ENCODE results near the gene STK4.

DNA sequence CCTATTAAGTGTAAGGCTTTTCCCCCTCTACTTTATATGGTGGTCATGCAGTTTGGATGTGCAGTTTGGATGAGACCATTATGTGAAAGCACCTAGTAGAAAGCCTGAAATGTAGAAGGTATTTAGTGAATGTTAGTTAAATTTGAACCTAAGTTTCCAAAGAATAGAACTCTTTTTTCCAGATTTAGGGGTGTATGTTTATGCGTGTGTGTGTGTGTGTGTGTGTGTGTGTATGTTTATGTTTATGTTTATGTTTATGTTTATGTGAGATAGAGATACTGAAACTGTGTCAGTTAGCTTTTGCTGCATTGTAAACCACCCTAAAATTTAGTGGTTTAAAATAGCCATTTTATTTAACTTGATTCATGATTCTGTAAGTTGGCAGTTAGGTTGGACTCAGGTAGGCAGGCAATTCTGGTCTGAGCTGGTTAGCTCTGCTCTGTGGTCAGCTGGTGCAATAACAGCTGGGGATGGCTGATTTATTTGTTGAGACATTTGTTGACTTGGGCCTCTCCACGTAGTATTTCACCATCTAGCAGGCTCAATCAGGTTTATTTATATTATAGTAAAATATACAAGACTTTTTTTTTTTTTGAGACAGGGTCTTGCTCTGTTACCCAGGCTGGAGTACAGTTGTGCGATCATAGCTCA is 54.0 kb downstream of the STK4 start:
- TF ChIP-seq CTCF (IDR thresholded peaks at IDR 0.05), result no peak
- TF ChIP-seq POLR2A (IDR thresholded peaks at IDR 0.05), result no peak

Data from testis (tissue), 2 donors.